Measurements from ENCODE around the gene C12orf50. TPM values are rescaled to one million over a fixed set of nuclear protein-coding genes. Genes with fewer than 3 reads are reported as not detected.

The C12orf50 gene
- polyA plus RNA-seq, 1 experiment, result not detected

GRCh38 chr12:87953256-87953860, 75.8 kb downstream of the C12orf50 start:
- no peaks in the 10 kb centered on the region for H3K9me3 ChIP-seq (ENCODE audit: control insufficient read depth, insufficient read depth, low read length)
- ChIA-PET POLR2A (no interaction called here), CTCF (interaction anchor here (0.6 to 2.2 kb wide), 17 partner anchors 10 to 1819 kb away, joined by 3 to 17 read pairs (median 4); no protein-coding TSS in a partner anchor)
- H3K27me3 ChIP-seq (ENCODE audit: control insufficient read depth, insufficient read depth, low read length), result no peaks in the 10 kb centered on the region
- peak; percentile 36 for DNase-seq (ENCODE audit: low read depth, low spot score)
- TF ChIP-seq CTCF (IDR thresholded peaks at IDR 0.05; ENCODE audit: low read depth, low read length), result peak; percentile 74
- no peak overlapping the region for H3K27ac ChIP-seq (ENCODE audit: low read depth, low read length)
- no peak overlapping the region for H3K4me3 ChIP-seq (ENCODE audit: low read depth, low read length)

GRCh38 chr12:87952850-87953249, 76.4 kb downstream of the C12orf50 start:
- no peak for DNase-seq (ENCODE audit: low read depth, low spot score)
- Histone ChIP-seq H3K27me3 (ENCODE audit: control insufficient read depth, insufficient read depth, low read length) (no peaks in the 10 kb centered on the region), H3K27ac (ENCODE audit: low read depth, low read length) (no peak overlapping the region), H3K9me3 (ENCODE audit: control insufficient read depth, insufficient read depth, low read length) (no peaks in the 10 kb centered on the region), H3K4me3 (ENCODE audit: low read depth, low read length) (no peak overlapping the region)
- no peak for TF ChIP-seq CTCF (IDR thresholded peaks at IDR 0.05; ENCODE audit: low read depth, low read length)
- POLR2A ChIA-PET, result no interaction called here
- CTCF ChIA-PET, result interaction anchor here (0.6 to 2.2 kb wide), 22 partner anchors 9 to 1930 kb away, joined by 3 to 17 read pairs (median 4); no protein-coding TSS in a partner anchor

- Histone ChIP-seq H3K27ac (ENCODE audit: low read depth, low read length) (no peak overlapping the region), H3K9me3 (ENCODE audit: control insufficient read depth, insufficient read depth, low read length) (no peaks in the 10 kb centered on the region), H3K27me3 (ENCODE audit: control insufficient read depth, insufficient read depth, low read length) (no peaks in the 10 kb centered on the region), H3K4me3 (ENCODE audit: low read depth, low read length) (no peak overlapping the region)
- no peak for TF ChIP-seq CTCF (IDR thresholded peaks at IDR 0.05; ENCODE audit: low read depth, low read length)
- DNase-seq (ENCODE audit: low read depth, low spot score), result no peak
- POLR2A ChIA-PET, result no interaction called here
- CTCF ChIA-PET, result interaction anchor here (0.7 to 2.2 kb wide), 17 partner anchors 9 to 1929 kb away, joined by 3 to 17 read pairs (median 4); no protein-coding TSS in a partner anchor
Observed at GRCh38 chr12:87952223-87952622, 77.0 kb downstream of the C12orf50 start.

GRCh38 chr12:87943762-87944161, 85.4 kb downstream of the C12orf50 start:
- H3K9me3 ChIP-seq (ENCODE audit: control insufficient read depth, insufficient read depth, low read length), result no peaks in the 10 kb centered on the region
- H3K4me3 ChIP-seq (ENCODE audit: low read depth, low read length), result no peak overlapping the region
- no peak for TF ChIP-seq CTCF (IDR thresholded peaks at IDR 0.05; ENCODE audit: low read depth, low read length)
- ChIA-PET CTCF (interaction anchor here (0.6 to 3.1 kb wide), 3 partner anchors 9 to 95 kb away, joined by 3 to 13 read pairs (median 4); no protein-coding TSS in a partner anchor), POLR2A (no interaction called here)
- H3K27me3 ChIP-seq (ENCODE audit: control insufficient read depth, insufficient read depth, low read length), result no peaks in the 10 kb centered on the region
- H3K27ac ChIP-seq (ENCODE audit: low read depth, low read length), result no peak overlapping the region
- DNase-seq (ENCODE audit: low read depth, low spot score), result no peak

GRCh38 chr12:87943023-87943422, 86.2 kb downstream of the C12orf50 start:
- ChIA-PET POLR2A (no interaction called here), CTCF (interaction anchor here (0.6 to 3.1 kb wide), 2 partner anchors 10 to 13 kb away, joined by 4 to 13 read pairs; no protein-coding TSS in a partner anchor)

More at GRCh38 chr12:87943023-87943422, 86.2 kb downstream of the C12orf50 start:
- DNase-seq (ENCODE audit: low read depth, low spot score), result no peak
- TF ChIP-seq CTCF (IDR thresholded peaks at IDR 0.05; ENCODE audit: low read depth, low read length), result no peak
- no peaks in the 10 kb centered on the region for H3K9me3 ChIP-seq (ENCODE audit: control insufficient read depth, insufficient read depth, low read length)
- H3K27ac ChIP-seq (ENCODE audit: low read depth, low read length), result no peak overlapping the region
- H3K4me3 ChIP-seq (ENCODE audit: low read depth, low read length), result no peak overlapping the region
- H3K27me3 ChIP-seq (ENCODE audit: control insufficient read depth, insufficient read depth, low read length), result no peaks in the 10 kb centered on the region

Data from AG04450 (cell line).